NCI-H524 treated with DMSO at 0.1 percent for 48 hours (cell line): ENCODE results near the gene IFNAR2.
"Not testable (repeated sequence)": the region's sequence is repeated elsewhere in the genome, so short reads cannot be mapped to it uniquely, and the experiment has no call there.

Source experiments
- DNase-seq: peaks from one replicate; lab custom pipeline; 2025; lab: John Stamatoyannopoulos, UW

IFNAR2 gene

DNA sequence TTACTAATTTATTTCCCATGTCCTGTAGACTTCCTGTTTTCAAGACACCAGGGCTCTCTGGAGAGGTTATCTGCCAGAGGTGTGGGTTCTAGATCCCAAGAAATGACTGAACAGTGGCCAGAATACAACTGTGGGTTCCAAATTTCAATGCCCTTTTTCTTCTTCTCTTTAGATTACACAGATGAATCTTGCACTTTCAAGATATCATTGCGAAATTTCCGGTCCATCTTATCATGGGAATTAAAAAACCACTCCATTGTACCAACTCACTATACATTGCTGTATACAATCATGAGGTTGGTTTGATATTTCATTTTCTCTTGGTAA, 15.0 kb downstream of the IFNAR2 start:
- DNase-seq = no peak

DNA sequence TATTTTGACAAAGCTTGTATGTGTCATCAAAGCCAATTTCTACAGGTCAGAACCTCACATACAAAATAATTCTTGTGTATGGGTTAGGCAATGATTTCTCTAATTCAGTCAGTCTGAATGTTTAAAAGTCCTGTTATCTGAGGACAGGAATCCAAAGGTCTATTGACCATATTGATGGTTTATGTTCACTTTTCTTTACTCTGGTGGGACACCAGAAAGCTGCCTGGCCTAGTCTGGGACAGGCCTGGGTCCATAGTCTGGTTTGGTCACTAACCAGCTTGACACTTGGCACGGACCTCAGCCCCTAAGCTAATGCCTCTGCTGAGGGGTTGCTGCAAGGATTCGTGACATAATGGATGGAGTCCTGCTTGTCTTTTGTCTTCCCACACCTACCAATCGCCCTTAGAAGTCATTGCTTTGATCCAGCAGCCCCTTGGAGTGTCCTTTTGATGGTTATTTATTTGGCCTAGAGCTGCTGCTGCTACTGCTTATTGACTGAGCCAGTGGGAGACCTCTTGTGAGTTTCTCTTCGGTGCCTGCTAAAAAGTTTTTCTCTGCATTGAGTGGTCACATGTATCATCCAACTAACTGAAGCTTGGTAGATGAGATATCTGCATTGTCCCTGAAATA, 15.7 kb downstream of the IFNAR2 start:
- DNase-seq = no peak

DNA sequence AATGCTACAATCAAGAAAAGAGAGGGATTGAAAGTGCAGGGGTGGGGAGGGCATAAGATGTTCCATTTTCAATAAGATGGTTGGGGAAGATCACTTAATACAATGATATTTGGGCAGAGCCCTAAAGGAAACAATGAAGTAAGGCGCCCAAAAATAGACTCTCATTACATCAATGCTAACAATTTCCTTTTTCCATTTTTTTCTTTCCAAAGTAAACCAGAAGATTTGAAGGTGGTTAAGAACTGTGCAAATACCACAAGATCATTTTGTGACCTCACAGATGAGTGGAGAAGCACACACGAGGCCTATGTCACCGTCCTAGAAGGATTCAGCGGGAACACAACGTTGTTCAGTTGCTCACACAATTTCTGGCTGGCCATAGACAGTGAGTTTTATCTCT, 16.8 kb downstream of the IFNAR2 start:
- no peak for DNase-seq

DNA sequence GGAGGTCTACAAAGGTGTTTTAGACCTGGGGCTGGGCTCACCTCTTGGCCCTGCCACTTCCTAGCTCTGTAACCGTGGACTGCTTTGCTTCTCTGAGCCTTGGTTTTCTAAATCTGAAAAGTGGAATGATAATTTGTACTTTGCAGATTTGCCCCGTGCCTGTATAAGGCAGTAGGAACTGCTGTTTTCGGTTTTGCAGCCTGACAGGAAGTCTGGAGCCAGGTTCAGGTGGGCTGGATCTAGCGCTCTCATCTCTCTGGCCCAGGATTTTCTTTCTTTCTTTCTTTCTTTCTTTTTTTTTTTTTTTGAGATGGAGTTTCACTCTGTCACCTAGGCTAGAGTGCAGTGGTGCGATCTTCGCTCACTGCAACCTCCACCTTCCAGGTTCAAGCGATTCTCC, 17.2 kb downstream of the IFNAR2 start:
- DNase-seq = no peak

DNA sequence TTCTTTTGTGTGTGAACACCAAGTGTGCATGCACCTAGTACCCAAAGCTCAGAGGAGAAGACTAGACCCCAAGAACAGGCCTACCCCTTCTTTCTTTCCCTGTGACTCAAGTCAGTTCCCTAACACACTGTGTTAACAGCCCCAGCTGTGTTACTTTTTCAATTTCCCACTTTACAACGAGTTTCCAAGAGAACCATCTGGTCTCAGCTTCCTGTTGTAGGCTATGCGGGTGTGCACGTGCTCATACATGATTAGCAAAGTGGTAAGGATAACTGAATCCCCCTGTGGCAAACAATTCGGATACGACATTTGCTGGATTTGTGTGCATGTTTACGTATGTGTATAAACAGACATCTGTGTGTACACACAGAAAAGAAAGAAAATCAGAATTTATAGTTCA, 17.9 kb downstream of the IFNAR2 start:
- DNase-seq = no peak

DNA sequence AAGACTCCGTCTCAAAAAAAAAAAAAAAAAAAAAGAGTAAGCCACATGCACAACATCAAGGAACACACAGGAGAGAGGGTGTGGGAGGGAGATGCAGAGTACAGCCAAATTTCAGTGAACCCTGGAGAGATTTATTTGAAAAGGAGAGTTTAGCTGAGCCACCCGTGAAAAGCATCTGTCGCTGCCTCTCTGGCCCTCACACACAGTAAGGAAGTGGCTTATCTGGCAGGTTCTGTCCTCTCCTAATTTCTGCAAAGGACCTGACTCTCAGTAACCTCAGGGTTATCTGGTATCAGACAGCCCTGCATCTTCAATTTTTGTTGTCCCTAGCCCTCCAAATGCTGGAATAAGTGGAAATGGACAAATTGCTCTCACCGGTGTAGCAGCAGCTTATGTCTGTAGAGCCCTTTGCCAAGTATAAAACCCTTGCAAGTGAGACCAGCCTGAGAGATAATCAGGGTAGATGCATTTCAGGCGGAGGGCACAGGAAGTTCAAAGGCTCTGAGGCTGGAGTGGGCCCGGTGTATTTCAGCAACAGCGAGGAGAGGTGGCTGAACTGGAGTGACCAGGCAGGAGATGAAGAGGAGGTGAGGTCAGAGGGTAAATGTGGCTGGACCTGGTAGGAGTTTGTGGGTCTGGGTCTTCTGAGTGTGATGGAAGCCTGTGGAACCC, 19.7 kb downstream of the IFNAR2 start:
- no peak for DNase-seq

DNA sequence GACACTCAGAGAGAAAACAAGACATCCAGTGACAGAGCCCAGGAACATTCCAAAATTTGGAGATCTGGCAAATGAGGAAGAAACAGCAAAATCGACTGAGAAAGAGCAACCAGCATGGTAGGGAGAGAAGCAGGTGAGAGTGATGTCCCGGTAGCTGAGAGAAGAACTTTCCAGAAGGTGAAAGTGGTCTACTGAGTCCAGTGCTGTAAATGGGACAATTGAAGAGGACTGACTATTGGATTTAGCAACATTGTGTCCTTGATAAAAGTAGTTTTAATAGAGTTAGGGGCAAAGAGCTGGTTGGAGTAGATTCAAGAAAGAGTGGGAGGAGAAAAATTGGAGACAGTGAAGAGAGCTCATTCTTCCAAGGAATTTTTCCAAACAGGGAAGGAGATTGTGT, 21.4 kb downstream of the IFNAR2 start:
- no peak for DNase-seq

DNA sequence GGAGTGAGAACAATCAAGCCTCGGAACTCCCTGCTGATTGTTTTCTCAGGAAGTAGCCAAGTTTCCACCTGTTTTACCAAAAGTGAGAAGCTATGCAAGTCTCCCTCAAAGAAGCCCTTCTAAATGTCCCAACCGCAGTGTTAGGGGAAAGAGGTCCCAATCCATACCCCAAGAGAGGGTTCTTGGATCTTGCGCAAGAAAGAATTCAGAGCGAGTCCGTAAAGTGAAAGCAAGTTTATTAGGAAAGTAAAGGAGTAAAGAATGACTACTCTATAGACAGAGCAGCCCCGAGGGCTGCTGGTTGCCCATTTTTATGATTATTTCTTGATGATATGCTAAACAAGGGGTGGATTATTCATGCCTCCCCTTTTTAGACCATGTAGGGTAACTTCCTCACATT, 23.6 kb downstream of the IFNAR2 start:
- DNase-seq = not testable (repeated sequence)

DNA sequence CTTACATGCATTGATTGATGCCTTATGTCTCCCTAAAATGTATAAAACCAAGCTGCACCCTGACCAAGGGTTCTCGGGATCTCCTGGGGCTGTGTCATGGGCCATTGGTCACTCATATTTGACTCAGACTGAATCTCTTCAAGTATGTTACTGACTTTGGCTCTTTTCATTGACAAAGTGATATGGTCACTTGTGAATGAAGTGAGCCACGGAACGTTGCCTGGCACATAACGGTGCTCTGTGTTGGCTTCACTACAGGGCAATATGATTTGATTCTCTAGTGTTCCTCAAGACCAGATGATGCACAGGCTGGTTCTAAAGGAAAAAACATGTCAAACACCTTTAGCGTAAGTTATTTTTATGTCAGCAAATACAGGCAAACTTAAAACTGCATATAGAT, 25.0 kb downstream of the IFNAR2 start:
- DNase-seq = no peak

DNA sequence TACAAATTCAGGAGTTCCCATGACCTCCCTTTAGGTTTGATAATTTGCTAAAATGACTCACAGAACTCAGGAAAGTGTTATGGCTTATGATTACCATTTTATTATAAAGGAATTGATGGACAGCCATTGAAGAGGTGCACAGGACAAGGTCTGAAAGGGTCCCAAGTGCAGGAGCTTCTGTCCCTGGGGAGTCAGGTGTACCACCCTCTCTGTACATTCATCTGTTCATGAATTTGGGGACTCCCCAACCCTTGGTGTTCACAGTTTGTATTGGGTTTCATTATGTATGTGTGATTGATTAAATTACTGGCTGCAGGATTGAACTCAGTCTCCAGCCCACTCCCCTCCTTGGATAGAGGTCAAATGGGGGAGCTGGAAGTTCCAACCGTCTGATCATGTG, 25.7 kb downstream of the IFNAR2 start:
- no peak for DNase-seq

DNA sequence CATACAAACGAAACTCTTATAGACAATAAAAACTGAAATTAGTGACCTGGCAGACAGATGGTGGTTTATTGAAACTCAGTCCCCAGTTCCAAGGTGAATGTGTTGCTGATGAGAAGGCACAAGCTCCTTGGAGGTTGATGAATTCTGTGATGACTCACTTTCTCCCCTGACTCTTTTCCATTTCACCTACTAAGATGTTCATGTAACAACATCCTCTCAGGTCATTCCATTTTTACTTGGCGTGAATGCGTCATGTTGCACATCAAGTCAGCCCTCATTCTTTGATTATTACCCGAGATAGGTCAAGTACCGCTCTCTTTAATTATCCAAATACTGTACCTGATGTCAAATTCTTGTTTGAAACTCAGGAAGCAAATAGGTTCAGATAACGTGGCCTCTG, 26.3 kb downstream of the IFNAR2 start:
- DNase-seq = no peak

DNA sequence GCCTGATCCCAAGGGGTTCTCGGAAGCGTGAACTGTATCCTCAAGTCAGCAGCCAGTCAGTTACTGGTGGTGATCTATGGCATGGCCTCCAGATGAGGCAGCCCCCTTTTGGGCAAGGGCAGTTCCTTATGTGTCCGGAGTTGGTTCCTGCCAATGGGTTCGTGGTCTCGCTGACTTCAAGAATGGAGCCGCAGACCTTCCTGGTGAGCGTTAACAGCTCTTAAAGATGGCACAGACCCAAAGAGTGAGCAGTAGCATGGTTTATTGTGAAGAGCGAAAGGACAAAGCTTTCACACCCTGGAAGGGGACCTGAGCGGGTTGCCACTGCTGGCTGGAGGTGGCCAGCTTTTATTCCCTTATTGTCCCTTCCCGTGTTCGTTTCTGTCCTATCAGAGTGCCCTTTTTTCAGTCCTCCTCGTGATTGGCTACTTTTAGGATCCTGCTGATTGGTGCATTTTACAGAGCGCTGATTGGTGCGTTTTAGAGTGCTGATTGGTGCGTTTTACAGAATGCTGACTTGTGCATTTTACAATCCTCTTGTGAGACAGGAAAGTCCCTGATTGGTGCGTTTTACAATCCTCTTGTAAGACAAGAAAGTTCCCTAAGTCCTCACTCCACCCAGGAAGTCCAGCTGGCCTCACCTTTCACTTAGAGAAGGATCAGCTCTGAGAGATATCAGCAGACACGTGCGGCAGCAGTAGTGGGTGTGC, 27.5 kb downstream of the IFNAR2 start:
- DNase-seq = no peak

DNA sequence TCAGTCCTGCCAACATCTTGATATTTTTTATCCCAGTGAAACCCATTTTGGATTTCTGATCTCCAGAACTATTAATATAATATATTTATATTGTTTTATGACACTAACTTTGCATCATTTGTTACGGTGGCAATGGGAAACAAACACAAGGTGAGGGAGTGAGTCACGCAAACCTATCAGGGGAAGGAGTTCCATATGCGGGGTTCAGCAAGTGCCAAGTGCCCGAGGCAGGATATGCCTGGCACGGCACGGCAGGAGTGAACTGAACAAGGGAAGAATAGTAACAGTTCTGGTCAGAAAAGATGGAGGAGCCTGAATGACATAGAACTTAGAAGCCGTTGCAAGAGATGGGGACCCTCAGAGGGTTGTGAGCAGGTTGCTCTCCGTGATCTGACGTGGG, 28.7 kb downstream of the IFNAR2 start:
- no peak for DNase-seq

DNA sequence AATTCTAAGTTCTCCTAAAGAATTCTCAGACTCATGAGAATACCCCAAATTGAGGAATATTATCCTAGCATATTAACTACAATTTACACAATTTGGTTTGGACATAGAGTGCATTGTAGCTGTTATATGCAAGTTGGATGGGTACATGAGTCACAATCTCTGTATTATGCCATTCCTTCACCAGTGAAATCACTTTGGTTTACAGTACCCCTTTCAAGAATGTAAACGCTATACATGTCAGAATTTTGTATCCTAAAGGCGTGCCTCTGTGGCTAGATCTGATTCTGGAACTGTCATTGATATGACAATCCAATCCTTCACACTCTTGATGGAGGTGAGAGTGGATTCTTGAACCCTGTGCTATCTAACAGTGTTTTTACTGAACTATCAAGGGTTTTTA, 29.7 kb downstream of the IFNAR2 start:
- no peak for DNase-seq

DNA sequence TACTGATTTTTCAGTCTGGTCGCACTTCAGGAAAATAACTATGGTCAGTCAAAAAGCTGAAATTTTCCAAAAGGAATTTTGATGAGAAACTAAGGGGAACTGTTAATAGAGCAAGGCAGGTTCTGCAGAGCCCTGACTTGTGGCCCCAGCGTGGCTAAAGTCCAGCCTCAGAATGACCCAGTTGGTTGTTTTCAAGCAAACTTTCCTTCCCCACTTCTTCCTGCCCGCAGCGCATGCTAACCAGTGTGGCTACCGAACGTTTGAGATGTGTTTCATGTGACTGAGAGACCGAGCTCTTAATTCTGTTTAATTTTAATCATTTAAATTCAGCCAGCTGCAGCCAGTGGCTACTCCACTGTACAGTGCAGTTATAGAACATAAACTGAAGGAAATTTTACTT, 30.3 kb downstream of the IFNAR2 start:
- DNase-seq = no peak

DNA sequence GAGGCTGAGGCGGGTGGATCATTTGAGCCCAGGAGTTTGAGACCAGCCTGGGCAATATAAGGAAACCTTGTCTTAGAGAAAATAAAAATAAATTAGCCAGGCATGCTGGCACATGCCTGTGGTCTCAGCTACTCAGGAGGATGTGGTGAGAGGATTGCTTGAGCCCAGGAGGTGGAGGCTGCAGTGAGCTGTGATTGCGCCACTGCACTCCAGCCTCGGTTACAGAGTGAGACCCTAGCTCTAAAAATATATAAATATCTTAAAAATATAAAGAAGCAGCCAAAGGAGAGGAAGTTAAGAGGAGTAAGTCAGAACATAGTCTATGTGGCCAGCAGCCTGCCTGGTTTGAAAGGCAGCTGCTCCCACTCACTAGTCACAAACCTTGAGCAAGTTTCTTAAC, 31.9 kb downstream of the IFNAR2 start:
- no peak for DNase-seq

DNA sequence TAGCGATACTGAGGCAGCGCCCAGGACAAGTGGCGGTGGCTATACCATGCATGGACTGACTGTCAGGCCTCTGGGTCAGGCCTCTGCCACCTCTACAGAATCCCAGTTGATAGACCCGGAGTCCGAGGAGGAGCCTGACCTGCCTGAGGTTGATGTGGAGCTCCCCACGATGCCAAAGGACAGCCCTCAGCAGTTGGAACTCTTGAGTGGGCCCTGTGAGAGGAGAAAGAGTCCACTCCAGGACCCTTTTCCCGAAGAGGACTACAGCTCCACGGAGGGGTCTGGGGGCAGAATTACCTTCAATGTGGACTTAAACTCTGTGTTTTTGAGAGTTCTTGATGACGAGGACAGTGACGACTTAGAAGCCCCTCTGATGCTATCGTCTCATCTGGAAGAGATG, 33.2 kb downstream of the IFNAR2 start:
- DNase-seq = no peak

DNA sequence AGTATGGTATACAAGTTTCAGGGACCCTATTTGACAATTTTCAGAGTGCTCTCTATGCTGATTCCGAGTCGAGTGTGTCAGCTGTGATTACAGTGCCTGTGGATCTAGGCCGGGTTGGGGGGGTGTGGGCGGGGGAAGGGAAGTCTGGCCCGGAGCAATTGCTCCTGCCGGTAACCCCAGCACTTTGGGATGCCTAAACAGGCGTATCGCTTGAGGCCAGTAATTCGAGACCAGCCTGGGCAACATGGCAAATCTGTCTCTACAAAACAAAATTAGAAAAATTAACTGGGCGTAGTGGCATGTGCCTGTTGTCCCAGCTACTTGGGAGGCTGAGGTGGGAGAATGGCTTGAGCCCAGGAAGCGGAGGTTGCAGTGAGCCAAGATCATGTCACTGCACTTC, 34.8 kb downstream of the IFNAR2 start:
- DNase-seq = no peak

DNA sequence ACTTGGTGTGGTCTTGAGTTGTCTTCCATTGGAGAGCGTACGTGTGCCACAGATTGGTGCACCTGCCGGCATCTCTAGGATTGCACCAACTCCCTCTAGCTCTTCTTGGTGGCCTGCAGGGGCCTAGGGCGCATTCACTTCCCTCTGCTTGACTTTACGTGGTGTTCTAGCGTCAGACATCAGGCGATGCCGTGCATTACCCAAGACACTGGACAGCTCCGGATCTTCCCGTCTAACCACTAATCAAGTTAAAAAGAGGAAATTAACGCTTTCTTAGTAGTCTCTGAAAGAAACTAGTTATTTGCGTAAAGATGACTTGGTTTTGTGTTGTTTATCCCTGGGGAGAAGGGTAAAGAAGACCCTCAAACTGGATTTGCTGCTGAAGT, 35.9 kb downstream of the IFNAR2 start:
- DNase-seq = no peak

DNA sequence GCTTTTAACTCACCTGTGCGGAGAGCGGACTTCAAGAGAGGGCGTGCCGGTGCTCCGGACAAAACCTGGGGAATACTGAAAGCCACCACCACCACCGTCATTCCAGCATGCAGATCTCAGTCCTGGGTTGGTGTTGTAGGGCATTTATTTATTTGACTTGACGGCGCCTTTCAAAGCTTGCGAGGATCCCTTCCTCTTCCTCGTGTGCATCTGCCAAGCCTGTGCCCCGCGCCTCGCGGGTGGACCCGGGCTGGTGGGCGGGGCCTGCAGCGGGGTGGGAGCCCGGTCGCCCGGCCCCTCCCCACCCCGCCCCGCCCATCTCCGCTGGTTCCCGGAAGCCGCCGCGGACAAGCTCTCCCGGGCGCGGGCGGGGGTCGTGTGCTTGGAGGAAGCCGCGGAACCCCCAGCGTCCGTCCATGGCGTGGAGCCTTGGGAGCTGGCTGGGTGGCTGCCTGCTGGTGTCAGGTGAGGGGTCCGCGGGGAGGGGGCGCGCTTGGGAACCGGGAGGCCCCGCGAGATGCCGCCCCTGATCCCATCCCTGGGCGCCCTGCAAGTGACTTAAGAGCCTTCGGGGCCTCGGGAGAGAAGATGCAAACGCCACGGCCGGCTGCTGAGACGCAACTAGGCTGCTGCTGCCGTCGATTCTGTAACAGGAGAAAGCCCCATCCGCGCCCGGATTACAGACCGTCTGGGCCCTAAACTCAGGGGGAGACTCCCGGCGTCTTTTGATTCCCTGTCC, 36.5 kb downstream of the IFNAR2 start, which contains the start of gene IL10RB:
IL10RB (plus strand) TSS at position 318 of the 739 bp plus-strand sequence; CDS start at position 417, 99 bp downstream.
- DNase-seq = peak; percentile 44

DNA sequence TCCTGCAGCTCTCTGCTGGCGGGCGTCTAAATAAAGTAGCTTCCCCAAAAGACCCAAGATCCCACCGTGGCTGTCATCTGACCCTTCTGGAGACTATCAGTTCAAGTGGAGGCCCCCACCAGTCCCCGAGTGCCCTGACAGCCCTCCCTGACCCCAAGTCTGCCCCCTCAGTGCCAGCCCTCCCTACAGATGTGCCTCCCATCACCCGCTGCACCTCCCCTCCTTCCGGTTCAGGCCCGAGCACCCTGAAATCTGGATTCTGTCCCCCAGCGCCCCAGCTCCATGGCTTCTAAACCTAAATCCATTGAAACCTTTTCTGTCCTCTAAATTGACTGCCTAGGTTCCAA, 37.0 kb downstream of the IFNAR2 start:
- DNase-seq = no peak

DNA sequence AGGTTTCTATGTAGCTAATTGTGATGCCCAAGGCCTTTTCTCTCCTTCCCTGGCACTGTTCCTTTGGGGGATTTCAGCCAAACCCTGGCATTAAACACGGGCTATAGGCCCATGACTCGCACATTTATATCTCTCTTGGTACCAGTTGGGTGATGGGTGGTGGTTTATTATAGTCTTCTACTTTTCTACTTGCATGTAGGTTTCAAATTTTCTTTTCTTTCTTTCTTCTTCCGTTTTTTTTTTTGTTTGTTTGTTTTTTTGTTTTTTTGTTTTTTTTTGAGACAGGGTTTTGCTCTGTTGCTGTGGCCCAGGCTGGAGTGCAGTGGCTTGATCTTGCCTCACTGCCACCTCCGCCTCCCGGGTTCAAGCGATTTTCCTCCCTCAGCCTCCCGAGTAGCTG, 37.5 kb downstream of the IFNAR2 start:
- no peak for DNase-seq

DNA sequence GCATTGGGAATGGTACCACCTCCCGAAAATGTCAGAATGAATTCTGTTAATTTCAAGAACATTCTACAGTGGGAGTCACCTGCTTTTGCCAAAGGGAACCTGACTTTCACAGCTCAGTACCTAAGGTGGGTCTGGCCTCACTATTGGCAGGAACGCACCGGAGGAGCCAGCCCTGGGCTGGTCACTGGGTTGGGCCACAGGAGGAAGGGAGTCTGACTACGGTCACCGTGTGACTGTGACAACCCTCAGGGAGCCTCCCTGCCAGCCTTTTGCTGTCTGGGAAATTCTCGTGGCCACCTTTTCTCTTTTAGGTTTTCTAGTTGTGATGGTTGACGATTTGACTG, 38.6 kb downstream of the IFNAR2 start:
- DNase-seq = no peak
